Measurements from ENCODE around the gene SH3RF3.
"Not testable (repeated sequence)": the region's sequence is repeated elsewhere in the genome, so short reads cannot be mapped to it uniquely, and the experiment has no call there.

Gene SH3RF3

GRCh38 chr2:109535217-109535946 is 406.4 kb downstream of the SH3RF3 start:
- DNase-seq: no peak

GRCh38 chr2:109536556-109536955 is 407.6 kb downstream of the SH3RF3 start:
- not testable (repeated sequence) for DNase-seq

- DNase-seq: no peak
Measured at GRCh38 chr2:109537565-109538222, 408.7 kb downstream of the SH3RF3 start.

GRCh38 chr2:109538546-109538945 is 409.5 kb downstream of the SH3RF3 start:
- no peak for DNase-seq

GRCh38 chr2:109542384-109542783 is 413.4 kb downstream of the SH3RF3 start:
- no peak for DNase-seq

- DNase-seq: peak; percentile 44 to 54
Measured at GRCh38 chr2:109545828-109546713, 417.1 kb downstream of the SH3RF3 start.

- no peak for DNase-seq
Measured at GRCh38 chr2:109547280-109547679, 418.3 kb downstream of the SH3RF3 start.

- DNase-seq: no peak
Measured at GRCh38 chr2:109549016-109549590, 420.1 kb downstream of the SH3RF3 start.
